Ovary (tissue), 9 donors: ENCODE results near the gene SLC6A18. TPM values are rescaled to one million over a fixed set of nuclear protein-coding genes. Genes with fewer than 3 reads are reported as not detected.

Experiments used
- DNase-seq, 5 donors: peaks; one replicate each; pipeline ENCODE4 v3.0.0-alpha.2; 2019 to 2020
- H3K27ac ChIP-seq, 2 donors: fragments of 200-600 bp; one replicate each; pipeline versions ENCODE4 v1.5.1 to v1.8.0; 2019 to 2022
- H3K27me3 ChIP-seq: fragments of 200-600 bp; one replicate; pipeline ENCODE4 v1.8.0; 2022
- H3K36me3 ChIP-seq: fragments of 200-600 bp; sonication (generic); one replicate; pipeline ENCODE4 v1.5.1; 2019
- H3K4me1 ChIP-seq: one replicate; pipeline ENCODE4 v1.8.1; 2013; ENCODE audit warnings: mild to moderate bottlenecking, moderate library complexity; ENCODE audit not compliant: insufficient read depth
- H3K4me3 ChIP-seq: fragments of 200-600 bp; sonication (generic); one replicate; pipeline ENCODE4 v1.5.1; 2017
- H3K9me3 ChIP-seq, 2 donors: fragments of 200-600 bp in 1 of 2; sonication (generic) in 1 of 2; one replicate each; pipeline versions ENCODE4 v1.5.1 to v1.8.1; 2013 to 2019; ENCODE audit warnings: mild to moderate bottlenecking in 1 of 2, moderate library complexity in 1 of 2
- EP300 ChIP-seq: sonication (generic); formaldehyde crosslinking; IDR thresholded peaks from one replicate; pipeline ENCODE4 v1.6.1; 2017; ENCODE audit warnings: antibody characterized with exemption
- POLR2A ChIP-seq: fragments of 450-650 bp; IDR thresholded peaks from one replicate; pipeline ENCODE4 v1.6.1; 2017; ENCODE audit warnings: antibody characterized with exemption, mild to moderate bottlenecking, moderate library complexity
- WGBS, 3 donors: extraction: QIAGEN DNeasy Blood & Tissue Kit in 1 of 3; methylation state at CpG; one replicate each; pipeline versions ENCODE4 v1.1.5 to v1.1.7; 2013 to 2017; 5-methylcytosine and 5-hydroxymethylcytosine counted together
- intact Hi-C, 4 donors: fragments of 100-400 bp; cut with DNase I; formaldehyde crosslinking; loops; one replicate each; pipeline versions ENCODE4 v1.11.0 to v1.15.1; 2022 to 2023
- polyA plus RNA-seq, 2 donors: library from polyadenylated mRNA; stranded (reverse); fragments of 200-250 nt in 1 of 2; fragments of 350-450 nt in 1 of 2; fragmentation: Illumina TruSeq in 1 of 2; extraction: RNeasy Lipid Tissue Mini Kit (QIAGEN cat#74804) in 1 of 2; gene quantifications; one replicate each; pipeline ENCODE4 v1.2.3, GENCODE V29; 2013 to 2014
- total RNA-seq, 7 donors: library from RNA; depleted of rRNA in 2 of 7; stranded (reverse); fragments of >200 nt in 2 of 7; fragmentation: NEBNext Ultra II Directional in 3 of 7; extraction: Animal tissue kit (Norgen Biotek cat#: 25700) in 3 of 7; gene quantifications; one replicate each; pipeline versions ENCODE4 v1.1.0 to v1.2.4, GENCODE V29; 2016 to 2023
- TF ChIP-seq, protein P1 (sequence below), 3 donors: fragments of 450-650 bp in 2 of 3; fragments of 200-600 bp in 1 of 3; IDR thresholded peaks; one replicate each; pipeline versions ENCODE4 v1.5.1 to v1.8.0; 2016 to 2022; ENCODE audit warnings: antibody characterized with exemption in 3 of 3, mild to moderate bottlenecking in 1 of 3
- donor health status: DM: no; HTN: no; CAD: no; lungs with moderate emphysema.
- donor health status: DM: no; HTN: no; CAD: no.
- donor health status: Bipolar disorder and iron deficiency.
- donor health status: DM: yes; HTN: yes; CAD: no.
- donor health status: DM: no; HTN: no; CAD: no.
- donor health status: DM: yes; HTN: yes; CAD: no.

Gene SLC6A18
- total and polyA plus RNA-seq, 9 donors = not detected

DNA sequence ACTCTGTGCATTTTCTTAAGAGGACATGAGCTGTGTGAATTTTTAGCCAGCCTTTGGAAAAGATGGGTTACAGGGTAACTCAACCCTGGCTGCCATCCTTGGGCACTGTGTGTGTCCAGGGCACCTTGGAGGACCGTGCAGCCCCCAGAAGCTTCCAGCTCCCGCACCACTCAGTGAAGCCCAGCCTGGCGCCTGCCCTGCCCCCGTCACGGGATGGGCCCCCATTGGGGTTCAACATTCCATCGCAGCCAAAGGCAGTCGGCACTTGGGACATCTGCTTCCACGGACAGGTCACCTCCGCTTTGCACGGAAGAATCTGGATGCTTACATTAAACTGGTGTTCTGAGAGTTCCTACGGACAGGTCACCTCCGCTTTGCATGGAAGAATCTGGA is 1.9 kb upstream of the SLC6A18 start:
- no peaks in the 10 kb centered on the region for H3K4me1 ChIP-seq
- TF ChIP-seq EP300 (no peak), POLR2A (no peak)
- TF ChIP-seq, protein P1, sequence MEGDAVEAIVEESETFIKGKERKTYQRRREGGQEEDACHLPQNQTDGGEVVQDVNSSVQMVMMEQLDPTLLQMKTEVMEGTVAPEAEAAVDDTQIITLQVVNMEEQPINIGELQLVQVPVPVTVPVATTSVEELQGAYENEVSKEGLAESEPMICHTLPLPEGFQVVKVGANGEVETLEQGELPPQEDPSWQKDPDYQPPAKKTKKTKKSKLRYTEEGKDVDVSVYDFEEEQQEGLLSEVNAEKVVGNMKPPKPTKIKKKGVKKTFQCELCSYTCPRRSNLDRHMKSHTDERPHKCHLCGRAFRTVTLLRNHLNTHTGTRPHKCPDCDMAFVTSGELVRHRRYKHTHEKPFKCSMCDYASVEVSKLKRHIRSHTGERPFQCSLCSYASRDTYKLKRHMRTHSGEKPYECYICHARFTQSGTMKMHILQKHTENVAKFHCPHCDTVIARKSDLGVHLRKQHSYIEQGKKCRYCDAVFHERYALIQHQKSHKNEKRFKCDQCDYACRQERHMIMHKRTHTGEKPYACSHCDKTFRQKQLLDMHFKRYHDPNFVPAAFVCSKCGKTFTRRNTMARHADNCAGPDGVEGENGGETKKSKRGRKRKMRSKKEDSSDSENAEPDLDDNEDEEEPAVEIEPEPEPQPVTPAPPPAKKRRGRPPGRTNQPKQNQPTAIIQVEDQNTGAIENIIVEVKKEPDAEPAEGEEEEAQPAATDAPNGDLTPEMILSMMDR (IDR thresholded peaks at IDR 0.05) = no peak
- no peak overlapping the region for H3K27ac ChIP-seq
- no peaks in the 10 kb centered on the region for H3K9me3 ChIP-seq
- H3K36me3 ChIP-seq = no peaks in the 10 kb centered on the region
- WGBS, 3 donors = 77 to 85% (median 81%) methylated on average over 12 of the region's 12 CpGs
- DNase-seq = no peak
- intact Hi-C loops = no loop called here
- H3K27me3 ChIP-seq = no peaks in the 10 kb centered on the region
- no peak overlapping the region for H3K4me3 ChIP-seq

DNA sequence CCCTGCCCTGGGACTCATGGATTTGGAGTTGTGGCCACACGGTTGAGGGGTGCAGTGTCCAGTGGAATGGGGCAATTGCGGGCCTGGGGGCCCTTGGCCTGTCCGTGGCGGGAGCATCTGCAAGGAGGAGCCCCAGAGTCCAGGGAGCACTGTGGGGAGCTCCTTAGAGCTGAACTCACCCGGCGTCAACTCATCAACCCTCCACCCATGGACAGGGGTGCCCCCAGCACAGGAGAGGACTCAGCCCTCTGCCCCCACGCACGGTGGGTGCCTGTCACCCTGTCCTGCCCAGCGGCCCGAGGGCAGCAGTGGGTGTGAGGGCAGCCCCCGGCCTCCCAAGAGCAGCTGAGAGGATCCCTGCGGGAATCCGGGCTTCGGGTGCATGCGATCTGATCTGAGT is 550 bp upstream of the SLC6A18 start:
- H3K27me3 ChIP-seq = no peaks in the 10 kb centered on the region
- no peaks in the 10 kb centered on the region for H3K9me3 ChIP-seq
- H3K4me1 ChIP-seq = no peaks in the 10 kb centered on the region
- WGBS, 3 donors = 86 to 87% (median 86%) methylated on average over 15 of the region's 15 CpGs
- no peak overlapping the region for H3K27ac ChIP-seq
- no peaks in the 10 kb centered on the region for H3K36me3 ChIP-seq
- intact Hi-C loops = no loop called here
- TF ChIP-seq, protein P1 (IDR thresholded peaks at IDR 0.05) = no peak
- TF ChIP-seq EP300 (no peak), POLR2A (no peak)
- no peak for DNase-seq
- no peak overlapping the region for H3K4me3 ChIP-seq

DNA sequence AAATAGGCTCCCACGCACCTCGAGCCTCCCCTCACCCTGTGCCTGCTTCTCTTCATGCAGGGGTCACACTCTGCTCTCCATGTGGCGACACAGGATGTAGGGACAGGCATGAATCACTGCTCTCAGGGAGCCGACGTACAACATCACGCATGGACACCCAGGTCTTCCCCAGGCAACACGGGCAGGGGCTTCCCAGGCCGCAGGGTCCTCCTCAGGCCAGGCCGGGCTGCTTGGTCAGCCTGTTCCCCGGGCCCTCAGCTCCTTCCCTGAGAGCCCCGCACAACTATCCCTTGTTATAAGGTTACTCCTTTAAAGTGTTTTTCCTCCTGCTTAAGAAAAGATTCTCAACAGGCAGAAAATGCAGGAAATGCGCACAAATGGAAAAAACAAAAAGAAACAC is 1.1 kb downstream of the SLC6A18 start:
- Histone ChIP-seq H3K9me3 (no peaks in the 10 kb centered on the region), H3K27ac (no peak overlapping the region), H3K4me3 (no peak overlapping the region), H3K4me1 (no peaks in the 10 kb centered on the region), H3K27me3 (no peaks in the 10 kb centered on the region), H3K36me3 (no peaks in the 10 kb centered on the region)
- intact Hi-C loops = no loop called here
- no peak for DNase-seq
- TF ChIP-seq POLR2A (no peak), EP300 (no peak)
- TF ChIP-seq, protein P1 (IDR thresholded peaks at IDR 0.05) = no peak
- WGBS, 3 donors = 71 to 74% (median 71%) methylated on average over 12 of the region's 12 CpGs

DNA sequence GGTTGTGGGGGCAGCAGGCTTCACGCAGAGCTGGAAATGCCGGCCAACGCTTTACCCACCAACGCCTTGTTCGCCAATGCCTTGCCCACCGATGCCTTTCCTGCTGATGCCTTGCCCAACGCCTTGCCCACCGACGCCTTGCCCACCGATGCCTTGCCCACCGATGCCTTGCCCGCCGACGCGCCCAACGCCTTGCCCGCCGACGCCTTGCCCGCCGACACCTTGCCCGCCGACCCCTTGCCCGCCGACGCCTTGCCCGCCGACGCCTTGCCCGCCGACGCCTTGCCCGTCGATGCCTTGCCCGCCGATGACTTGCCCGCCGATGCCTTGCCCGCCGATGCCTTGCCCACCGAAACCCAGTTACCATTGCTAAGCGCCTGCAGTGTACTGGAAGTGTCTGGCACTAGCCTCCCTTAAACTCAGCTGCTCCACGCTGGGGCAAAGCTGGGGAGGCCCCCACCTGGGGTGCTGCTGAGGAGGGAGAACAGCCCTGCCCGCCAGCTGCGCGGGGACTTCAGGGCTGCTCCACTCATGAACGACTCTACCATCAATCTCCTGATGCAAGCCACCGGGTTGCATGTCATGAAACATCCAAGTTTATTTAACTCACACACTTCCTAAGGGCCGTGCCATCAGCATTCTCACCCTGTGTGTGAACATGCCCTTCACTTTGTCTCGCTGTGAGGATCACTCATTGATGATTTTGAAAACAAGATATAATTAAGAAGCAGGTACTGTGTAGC is 1.8 kb downstream of the SLC6A18 start:
- no peaks in the 10 kb centered on the region for H3K27me3 ChIP-seq
- no peak overlapping the region for H3K4me3 ChIP-seq
- 80 to 83% (median 81%) methylated on average over 50 of the region's 50 CpGs for WGBS, 3 donors
- no peak overlapping the region for H3K27ac ChIP-seq
- DNase-seq = no peak
- no peaks in the 10 kb centered on the region for H3K36me3 ChIP-seq
- intact Hi-C loops = no loop called here
- TF ChIP-seq, protein P1 (IDR thresholded peaks at IDR 0.05) = no peak
- TF ChIP-seq EP300 (no peak), POLR2A (no peak)
- H3K4me1 ChIP-seq = no peaks in the 10 kb centered on the region
- no peaks in the 10 kb centered on the region for H3K9me3 ChIP-seq
